GM18498 (cell line): ENCODE results near the gene WDR19.
"Not testable (repeated sequence)": the region's sequence is repeated elsewhere in the genome, so short reads cannot be mapped to it uniquely, and the experiment has no call there.

ENCODE experiments used
- ATAC-seq: cut with Tn5 transposase; IDR thresholded peaks from one replicate; pipeline ENCODE4 v1.9.1; 2021; ENCODE audit warnings: mild to moderate bottlenecking, moderate library complexity; ENCODE audit not compliant: unreplicated experiment

The WDR19 gene

DNA sequence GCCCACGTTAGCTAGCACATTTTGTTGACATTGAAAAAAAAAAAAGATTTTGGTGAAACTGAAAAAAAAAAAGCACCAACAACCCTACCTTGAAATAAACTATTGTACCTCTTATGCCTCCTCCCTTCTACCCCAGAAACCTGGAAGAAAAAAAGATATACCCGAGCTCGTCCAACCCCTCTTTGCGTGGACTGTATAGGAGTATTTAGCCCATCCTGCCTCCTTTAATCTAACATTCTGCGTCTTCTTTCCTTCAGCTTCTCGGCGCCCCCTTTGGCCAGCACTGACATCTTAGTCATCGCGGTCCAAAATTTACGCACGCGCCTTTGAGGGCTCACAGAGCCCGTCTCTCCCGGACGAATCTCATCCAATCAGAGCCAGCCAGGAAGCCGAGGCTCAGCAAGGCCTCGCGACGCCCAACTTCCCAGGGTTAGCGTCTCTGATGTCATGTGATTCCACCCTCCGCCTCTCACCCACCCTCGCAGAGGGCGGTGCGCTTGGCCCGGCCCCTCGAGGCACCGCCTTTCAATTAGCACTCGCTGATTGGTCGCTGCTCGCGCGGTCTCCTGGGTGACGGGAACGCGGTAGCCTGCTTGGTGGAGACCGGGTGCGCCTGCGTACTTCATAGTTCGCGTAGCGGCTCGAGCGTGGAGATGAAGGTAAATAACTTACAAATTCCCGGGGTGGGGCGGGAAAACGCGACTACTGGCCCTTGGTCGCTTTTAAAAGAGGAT is at the start of gene WDR19:
WDR19 (plus strand) TSS at position 625 of the 734 bp plus-strand sequence; CDS start at position 654, 29 bp downstream.
- peak; percentile 100 for ATAC-seq

DNA sequence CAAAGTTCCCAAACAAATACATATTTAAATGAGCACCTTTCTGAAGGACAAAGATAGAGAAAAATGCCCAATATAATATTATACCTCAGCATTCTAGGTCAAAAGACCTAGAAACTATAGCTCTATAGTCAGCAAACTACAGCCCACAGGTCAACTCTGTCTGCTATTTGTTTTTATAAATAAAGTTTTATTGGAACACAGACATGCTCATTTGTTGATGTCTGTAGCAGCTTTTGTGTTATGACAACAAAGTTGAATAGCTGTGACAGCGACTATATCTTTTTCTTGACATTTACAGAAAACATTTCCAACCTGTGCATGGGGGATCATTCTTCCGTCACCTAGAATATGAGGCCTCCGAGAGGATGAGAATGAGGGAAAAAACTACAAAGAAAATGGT is 48.7 kb upstream of the WDR19 start:
- ATAC-seq: no peak

DNA sequence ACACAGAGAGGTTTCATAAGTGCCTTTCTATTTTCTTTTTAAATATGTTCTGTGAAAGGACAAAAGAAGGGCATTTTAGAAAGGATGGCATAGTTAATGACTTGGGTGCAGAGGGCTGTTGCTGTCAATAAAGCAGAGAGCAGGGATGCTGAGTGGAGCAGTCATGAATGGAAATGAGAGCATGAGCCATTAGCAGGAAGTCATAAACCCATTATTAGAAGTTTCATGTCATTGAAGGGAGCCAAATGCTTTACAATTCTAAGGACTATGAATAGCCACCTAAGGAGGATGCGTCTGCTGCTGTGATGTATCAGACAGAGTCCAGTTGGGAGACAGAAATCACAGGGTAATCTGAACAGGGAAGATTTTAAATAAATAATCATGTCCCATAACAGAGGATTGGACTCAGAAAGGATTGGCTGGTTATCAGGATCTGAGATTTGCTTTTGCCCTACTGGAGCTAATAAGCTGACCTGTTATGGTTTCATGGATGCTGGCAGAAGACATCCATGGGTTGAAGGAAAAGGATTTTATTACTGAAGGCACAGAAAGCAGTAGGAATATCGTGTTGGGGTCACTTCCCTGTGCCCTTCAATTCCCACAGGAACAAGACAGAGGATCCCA is 47.5 kb upstream of the WDR19 start:
- ATAC-seq: no peak

DNA sequence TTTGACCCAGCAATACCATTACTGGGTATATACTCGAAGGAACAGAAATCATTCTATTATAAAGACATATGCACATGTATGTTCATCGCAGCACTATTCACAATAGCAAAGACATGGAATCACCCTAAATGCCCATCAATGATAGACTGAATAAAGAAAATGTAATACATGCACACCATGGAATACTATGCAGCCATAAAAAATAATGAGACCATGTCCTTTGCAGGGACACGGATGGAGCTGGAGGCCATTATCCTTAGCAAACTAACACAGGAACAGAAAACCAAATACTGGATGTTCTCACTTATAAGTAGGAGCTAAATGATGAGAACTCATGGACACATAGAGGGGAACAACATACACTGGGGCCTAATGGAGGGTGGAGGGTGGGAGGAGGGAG is 44.1 kb upstream of the WDR19 start:
- not testable (repeated sequence) for ATAC-seq

DNA sequence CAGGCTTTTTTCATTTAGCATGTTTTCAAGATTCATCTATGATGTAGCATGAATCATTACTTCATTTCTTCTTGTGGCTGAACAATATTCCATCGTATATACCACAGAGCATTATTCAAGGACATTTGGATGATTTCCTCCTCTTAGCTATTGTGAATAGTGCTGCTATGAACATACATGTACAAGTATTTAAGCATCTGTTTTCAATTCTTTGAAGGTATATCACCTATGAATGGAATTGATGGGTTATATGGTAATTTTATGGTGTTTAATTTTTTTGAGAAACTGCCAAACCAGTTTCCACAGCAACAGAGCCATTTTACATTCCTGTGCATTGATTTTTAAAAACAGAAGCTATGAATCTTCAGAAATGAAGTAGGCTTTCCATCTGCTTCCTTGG is 36.1 kb upstream of the WDR19 start:
- ATAC-seq: no peak

DNA sequence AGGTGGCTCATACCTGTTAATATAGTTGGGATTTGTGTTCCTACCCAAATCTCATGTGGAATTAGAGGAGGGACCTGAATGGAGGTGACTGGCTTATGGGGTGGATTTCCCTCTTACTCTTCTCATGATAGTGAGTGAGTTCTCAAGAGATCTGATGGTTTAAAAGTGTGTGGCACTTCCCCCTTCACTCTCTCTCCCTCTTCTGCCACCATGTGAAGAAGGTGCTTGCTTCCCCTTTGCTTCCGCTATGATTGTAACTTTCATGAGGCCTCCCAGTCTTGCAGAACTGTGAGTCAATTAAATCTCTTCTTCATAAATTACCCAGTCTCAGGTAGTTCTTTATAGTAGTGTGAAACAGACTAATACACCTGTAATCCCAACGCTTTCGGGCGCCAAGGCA is 28.3 kb upstream of the WDR19 start:
- no peak for ATAC-seq

DNA sequence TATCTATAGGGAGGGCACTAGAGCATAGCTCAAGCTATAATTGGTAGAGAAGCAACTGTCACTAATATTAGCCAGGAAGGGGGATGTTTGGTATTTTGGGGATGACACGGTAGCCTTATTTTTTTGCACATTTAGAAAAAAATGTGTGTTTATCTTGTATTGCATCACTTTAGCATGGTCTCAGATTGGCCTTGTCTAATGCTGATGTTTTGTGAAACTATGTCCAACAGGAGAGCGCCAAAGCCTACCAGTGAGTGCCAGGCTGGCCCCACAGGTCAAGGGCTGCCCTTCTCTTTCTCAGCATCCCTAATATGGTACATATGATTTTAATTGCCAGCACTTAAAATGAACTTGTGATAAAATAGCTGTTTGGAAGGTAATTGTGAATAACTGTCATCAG is 24.8 kb upstream of the WDR19 start:
- no peak for ATAC-seq

DNA sequence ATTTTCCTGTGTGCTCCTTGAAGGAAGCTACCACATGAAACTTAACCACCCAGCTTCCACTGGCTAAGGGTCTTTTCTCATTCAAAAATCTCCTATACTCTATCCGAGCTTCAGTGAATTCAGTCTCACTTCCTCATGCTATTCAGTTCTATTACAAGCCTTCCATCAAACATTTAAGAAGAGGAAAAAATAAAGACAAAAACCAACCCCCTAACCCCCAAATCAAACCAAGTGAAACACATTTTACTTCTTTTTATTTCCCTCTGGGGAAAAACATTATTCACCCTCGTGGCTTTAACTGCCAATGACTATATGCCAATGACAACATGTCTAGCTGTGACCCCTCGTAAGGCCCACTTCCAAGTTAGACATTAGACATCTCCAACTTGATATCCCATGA is 16.2 kb upstream of the WDR19 start:
- ATAC-seq: no peak

DNA sequence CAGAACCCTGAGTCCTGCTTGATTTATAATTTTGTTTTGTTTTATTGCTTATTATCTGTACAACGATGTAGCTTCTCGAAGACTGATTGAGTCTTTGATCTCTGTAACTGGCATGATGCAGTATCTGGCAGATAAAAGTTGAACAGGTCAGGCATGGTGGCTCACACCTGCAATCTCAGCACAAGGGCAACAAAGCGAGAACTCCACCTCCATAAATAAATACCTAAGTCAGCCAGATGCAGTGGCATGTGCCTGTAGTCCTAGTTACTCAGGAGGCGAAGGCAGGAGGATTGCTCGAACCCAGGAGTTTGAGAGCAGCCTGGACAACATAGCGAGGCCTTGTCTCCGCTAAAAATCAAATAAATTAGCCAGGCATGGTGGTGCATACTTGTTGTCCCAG is 15.7 kb upstream of the WDR19 start:
- no peak for ATAC-seq

DNA sequence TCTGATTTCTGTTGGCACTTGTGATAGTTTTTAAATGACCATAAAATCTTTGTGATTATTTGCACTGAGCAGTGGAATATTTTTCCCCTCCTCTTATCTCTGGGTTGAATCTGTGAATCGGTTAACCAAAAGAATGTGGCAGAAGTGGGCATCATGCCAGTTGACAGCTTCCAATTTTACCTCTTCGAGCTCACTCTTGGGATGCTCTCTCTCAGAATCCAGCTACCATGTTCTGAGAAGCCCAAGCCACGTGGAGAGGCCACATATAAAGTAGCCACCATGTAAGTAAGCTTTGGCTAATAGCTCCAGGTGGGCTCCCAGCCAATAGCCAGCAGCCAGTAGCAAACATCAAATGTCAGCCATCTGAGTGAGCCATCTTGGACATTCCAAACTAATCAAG is 12.9 kb upstream of the WDR19 start:
- ATAC-seq: no peak

DNA sequence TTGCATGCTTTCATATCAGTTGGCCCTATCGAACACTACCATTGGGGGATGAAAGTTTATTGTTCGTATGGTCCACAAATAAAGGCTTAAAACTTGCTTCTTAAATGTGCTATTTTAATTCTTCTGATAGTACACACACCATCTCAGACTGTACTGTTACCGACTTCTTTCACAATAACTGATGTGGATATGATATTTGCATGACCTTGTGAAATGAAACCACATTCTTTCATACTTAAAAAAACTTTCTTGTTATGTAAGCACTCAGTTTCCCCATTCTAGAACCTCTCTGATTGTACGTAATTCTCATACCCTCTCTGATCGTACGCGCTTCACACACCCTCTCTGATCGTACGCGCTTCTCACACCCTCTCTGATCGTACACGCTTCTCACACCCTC is 12.0 kb upstream of the WDR19 start:
- no peak for ATAC-seq

DNA sequence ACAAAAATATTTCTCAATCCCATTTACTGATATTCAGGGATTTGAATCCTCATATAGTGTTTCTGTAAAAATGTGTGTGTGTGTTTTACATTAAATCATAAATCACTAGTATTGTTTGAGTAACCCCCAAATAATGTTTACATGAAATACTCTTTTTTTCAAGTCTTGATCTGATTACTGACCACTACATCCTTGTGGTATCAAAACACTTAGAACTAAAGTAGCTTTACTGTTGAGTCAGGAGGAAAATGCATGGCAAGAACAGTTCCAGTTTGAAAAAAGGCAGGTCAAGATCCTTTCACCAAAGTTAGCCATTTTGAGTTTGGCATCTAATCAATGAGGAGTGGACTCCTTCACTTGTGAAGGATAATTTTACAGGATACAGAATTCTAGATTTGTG is 3.6 kb upstream of the WDR19 start:
- ATAC-seq: no peak

DNA sequence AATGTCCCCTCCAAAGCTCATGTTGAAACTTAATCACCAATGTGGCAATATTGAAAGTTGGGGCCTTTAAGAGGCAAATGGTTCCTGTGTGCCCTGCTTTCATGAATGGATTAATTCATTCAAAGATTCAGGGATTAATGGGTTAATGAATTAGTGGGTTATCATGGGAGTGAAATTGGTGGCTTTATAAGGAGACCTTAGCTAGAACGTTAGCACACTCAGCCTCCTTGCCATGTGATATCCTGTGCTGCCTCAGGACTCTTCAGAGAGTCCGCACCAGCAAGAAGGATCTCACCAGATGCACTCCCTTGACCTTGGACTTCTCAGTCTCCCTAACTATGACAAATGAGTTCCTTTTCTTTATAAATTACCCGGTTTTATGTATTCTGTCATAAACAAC is 2.6 kb upstream of the WDR19 start:
- ATAC-seq: no peak

DNA sequence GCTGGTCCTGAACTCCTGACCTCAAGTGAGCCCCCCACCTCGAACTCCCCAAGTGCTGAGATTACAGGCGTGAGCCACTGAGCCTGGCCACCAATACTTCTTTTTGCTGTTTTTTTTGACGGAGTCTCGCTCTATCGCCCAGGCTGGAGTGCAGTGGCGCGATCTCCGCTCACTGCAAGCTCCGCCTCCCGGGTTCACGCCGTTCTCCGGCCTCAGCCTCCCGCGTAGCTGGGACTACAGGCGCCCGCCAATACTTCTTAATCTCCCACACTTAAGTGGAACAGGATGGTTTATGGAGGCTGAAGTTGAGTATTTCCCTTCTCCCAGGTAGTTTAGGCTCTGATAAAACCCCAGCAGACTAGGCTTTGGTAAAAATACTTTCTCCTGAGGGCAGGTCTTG is 1.7 kb upstream of the WDR19 start:
- not testable (repeated sequence) for ATAC-seq

DNA sequence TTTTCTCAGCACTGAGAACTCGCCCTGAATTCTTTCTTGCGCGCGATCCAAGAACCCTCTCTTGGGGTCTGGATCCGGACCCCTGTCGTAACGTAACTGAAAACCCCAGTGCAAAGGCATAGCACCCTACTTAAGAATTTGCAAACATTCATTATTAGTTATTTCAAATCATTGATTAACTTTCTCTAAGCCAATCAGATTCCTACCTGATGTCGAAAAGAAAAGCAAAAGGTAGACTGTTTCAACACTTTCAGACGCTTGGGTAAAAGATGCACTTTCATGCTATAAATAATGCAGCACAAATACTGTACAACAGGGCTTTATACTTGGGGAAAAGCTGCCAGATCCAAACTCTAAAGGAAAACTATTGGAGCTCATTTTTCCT is 817 bp upstream of the WDR19 start:
- ATAC-seq: no peak

DNA sequence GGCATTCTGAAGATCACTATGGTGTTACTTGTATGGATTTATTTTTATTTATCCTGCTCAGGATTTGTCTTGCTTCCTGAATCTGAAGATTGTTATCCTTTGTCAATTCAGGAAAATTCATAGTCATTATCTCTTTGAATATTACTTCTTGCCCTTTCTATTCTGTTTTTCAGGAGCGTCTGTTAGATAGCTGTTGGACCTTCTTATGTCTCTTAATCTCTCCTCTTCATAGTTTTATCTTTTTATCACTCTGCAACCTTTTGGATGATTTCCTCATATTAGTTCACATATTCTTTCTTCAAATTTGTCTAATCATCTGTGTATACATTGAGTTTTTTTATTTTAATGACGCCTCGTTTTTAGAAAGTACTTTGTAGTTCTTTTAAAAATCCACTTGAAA is 19.6 kb downstream of the WDR19 start:
- ATAC-seq: no peak

DNA sequence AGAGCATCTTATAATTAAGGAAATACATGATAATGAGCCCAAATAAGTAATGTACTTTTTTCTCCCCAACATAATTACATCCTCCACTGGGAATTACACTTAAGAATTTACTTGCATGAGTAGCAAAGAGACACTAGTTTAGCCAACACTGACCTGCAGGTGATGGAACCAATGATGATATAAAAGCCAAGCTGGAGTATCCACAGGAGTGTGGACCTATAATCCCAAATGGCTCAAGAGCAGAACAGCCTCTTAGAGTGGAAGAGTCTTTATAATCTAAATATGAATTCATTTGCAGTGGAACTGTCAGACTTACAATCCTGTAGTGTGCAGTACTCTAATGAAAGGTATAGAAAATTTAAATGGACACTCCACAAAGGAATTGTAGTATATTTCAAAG is 22.2 kb downstream of the WDR19 start:
- no peak for ATAC-seq

DNA sequence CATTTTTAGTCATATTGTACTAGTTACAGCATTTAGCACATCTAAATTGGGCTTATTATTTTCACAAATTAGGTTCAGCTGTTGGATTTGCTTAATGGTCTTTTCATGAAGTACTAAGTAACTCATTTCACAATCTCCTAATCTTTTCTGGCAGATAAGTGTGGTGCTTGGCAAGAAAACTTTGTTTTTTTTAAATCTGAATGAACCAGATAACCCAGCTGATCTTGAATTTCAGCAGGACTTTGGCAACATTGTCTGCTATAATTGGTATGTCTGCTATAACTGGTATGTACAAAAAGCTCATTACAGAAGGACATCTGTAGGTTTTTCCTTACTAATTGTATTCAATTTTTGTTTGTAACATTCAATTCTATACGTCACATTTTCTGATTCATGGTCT is 22.7 kb downstream of the WDR19 start:
- no peak for ATAC-seq

DNA sequence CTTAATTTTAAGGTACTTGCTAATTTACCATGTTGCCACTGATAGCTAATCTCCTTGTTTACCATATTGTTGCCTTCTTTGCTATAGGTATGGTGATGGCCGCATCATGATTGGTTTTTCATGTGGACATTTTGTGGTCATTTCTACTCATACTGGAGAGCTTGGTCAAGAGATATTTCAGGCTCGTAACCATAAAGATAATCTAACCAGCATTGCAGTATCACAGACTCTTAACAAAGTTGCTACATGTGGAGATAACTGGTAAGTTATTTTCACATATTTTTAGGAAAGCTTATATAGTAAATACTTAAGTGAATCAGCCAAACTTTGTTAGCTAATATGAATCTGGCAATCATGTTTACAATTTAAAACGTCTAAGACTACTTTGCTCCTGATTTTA is 23.1 kb downstream of the WDR19 start:
- ATAC-seq: no peak

DNA sequence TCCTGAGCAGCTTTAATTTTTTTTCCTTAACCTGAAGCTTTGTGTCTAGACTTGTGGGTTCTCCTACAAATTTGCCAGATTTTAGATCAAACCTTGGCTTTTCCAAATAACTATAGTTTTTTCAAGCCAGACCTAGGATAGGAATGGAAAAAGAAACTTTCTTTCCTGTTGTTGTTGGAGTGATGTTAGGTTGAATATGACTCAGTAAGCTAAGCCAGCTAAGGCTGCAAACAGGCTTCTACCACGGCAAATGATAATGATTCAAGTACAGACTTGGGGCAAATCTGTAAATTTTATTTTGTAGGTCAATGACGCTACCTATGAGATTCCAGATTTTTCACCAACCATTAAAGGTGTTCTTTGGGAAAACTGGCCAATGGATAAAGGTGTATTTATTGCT is 45.6 kb downstream of the WDR19 start:
- ATAC-seq: no peak

DNA sequence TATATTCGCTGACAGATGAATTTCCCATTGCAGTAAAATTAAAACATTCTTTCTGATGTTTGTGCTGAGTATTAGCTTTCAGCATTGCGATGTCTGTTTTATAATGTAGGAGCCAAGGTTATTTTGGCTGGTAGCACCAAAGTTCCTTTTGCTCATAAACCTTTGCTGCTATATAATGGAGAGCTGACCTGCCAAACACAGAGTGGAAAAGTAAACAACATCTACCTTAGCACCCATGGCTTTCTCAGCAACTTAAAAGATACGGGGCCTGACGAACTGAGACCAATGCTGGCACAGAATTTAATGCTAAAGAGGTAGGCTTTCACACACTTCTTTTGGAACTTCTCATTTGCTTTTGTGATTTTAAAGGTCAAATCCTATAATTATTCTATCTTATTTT is 46.0 kb downstream of the WDR19 start:
- no peak for ATAC-seq

DNA sequence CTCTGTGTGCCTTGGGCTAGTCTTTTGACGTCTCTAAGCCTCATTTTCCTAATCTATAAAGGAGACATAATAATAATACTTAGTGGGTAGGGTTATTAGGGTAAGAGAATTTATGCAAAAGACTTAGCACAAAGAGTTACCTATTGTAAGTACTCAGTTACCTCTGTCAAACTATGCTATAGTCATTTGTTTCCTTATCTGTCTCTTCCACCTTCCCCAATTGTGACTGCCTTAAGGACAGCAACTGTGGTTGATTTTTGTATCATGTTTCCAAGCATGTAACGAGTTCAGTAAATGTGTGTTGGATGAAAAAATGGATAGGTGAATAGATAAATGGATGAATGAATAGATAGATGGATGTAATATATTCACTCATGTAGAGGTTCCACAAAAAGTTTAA is 48.1 kb downstream of the WDR19 start:
- ATAC-seq: no peak

DNA sequence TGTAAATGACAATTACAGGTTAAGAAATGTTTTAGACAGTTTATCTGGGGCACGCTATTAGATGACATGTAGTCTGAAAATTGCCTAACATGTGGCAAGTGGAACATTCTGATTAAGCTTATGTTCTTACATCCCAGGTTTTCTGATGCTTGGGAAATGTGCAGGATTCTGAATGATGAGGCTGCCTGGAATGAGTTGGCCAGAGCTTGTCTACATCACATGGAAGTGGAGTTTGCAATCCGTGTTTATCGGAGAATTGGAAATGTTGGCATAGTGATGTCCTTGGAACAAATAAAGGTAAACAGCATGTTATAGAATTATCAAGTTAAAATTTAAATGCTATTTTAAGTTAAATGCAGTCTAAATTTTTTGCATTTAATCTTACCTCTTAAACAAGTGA is 49.3 kb downstream of the WDR19 start:
- ATAC-seq: no peak
